HCT116 (cell line): ENCODE results near the gene KRTAP5-2. TPM values are rescaled to one million over a fixed set of nuclear protein-coding genes. Genes with fewer than 3 reads are reported as not detected.

Experiments used
- ATAC-seq: fragments of 200-7000 bp; cut with Tn5 transposase; 2 replicates; pipeline ENCODE4 v1.9.1; 2020; ENCODE audit warnings: mild to moderate bottlenecking, moderate library complexity
- BruUV-seq: library from RNA; stranded (reverse); fragments of 400-500 nt; replicated peaks from 2 replicates; lab custom pipeline; 2021; lab: Mats Ljungman, UMichigan
- CTCF ChIA-PET: fragments of 300-600 bp; sonication (Branson Sonifier 250); formaldehyde crosslinking; loops from one replicate; lab custom pipeline; 2021; ENCODE audit warnings: antibody characterized with exemption; lab: Charles Lee
- POLR2A ChIA-PET: fragments of 300-600, 350-600 bp; sonication (Branson Sonifier 250); formaldehyde crosslinking; loops from one replicate; lab custom pipeline; 2021; ENCODE audit warnings: antibody characterized with exemption; lab: Charles Lee
- RAD21 ChIA-PET, 2 experiments: fragments of 300-600 bp; sonication (Branson Sonifier 250); formaldehyde crosslinking; loops; one replicate each; lab custom pipeline; 2023; ENCODE audit warnings: low total read pairs in 2 of 2; ENCODE audit not compliant: uncharacterized antibody in 2 of 2, unreplicated experiment in 2 of 2, low non-redundant PET in 1 of 2; lab: Charles Lee
- DNase-seq: peaks from one replicate; pipeline ENCODE4 v3.0.0-alpha.2; 2010; ENCODE audit warnings: low read depth, low spot score
- H2AFZ ChIP-seq: fragments of 200-600 bp; shearing (Covaris generic), sonication (generic); 2 replicates; pipeline ENCODE4 v1.6.1; 2017; ENCODE audit warnings: low read depth, mixed run types, mixed read lengths, antibody characterized with exemption, low read length; ENCODE audit not compliant: poor library complexity, severe bottlenecking
- H3K27ac ChIP-seq: 2 replicates; pipeline ENCODE4 v1.5.1; 2012; ENCODE audit warnings: low read depth, low read length
- H3K27me3 ChIP-seq: fragments of 200-600 bp; sonication (generic); 2 replicates; pipeline ENCODE4 v1.6.1; 2016; ENCODE audit warnings: mixed run types, low read length, mixed read lengths; ENCODE audit not compliant: insufficient read depth
- H3K36me3 ChIP-seq, 2 experiments: fragments of 200-500 bp in 1 of 2; fragments of 200-600 bp in 1 of 2; sonication (Bioruptor generic) in 1 of 2; sonication (generic) in 1 of 2; 2 replicates each; pipeline versions ENCODE4 v1.5.1 to v1.6.1; 2014 to 2016; ENCODE audit warnings: low read length in 2 of 2, inconsistent platforms in 1 of 2, mixed read lengths in 1 of 2, mixed run types in 1 of 2; ENCODE audit not compliant: insufficient read depth in 2 of 2, control insufficient read depth in 1 of 2
- H3K4me1 ChIP-seq, 2 experiments: fragments of 200-600 bp in 1 of 2; sonication (generic) in 1 of 2; 2 replicates each; pipeline versions ENCODE4 v1.5.1 to v1.6.1; 2012 to 2017; ENCODE audit warnings: low read length in 2 of 2, inconsistent platforms in 1 of 2, mild to moderate bottlenecking in 1 of 2, mixed read lengths in 1 of 2, mixed run types in 1 of 2, moderate library complexity in 1 of 2; ENCODE audit not compliant: insufficient read depth in 2 of 2, control insufficient read depth in 1 of 2
- H3K4me2 ChIP-seq: fragments of 200-600 bp; sonication (generic); 2 replicates; pipeline ENCODE4 v1.6.1; 2017; ENCODE audit warnings: mixed run types, low read length, mixed read lengths
- H3K4me3 ChIP-seq, 2 experiments: fragments of 200-600 bp in 1 of 2; sonication (generic) in 1 of 2; replicated peaks in 1 of 2; 2 replicates each; pipeline ENCODE4 v1.5.1; 2011 to 2016; ENCODE audit warnings: low read length in 2 of 2, control low read depth in 1 of 2, low read depth in 1 of 2, mild to moderate bottlenecking in 1 of 2, mixed read lengths in 1 of 2, mixed run types in 1 of 2
- H3K79me2 ChIP-seq: fragments of 200-600 bp; sonication (generic); 2 replicates; pipeline ENCODE4 v1.6.1; 2017; ENCODE audit warnings: mild to moderate bottlenecking, mixed run types, low read length, moderate library complexity, mixed read lengths; ENCODE audit not compliant: insufficient read depth
- H3K9ac ChIP-seq: fragments of 200-600 bp; sonication (generic); 2 replicates; pipeline ENCODE4 v1.6.1; 2016; ENCODE audit warnings: low read length, mixed read lengths
- H3K9me2 ChIP-seq: fragments of 200-600 bp; sonication (generic), shearing (Covaris generic); 2 replicates; pipeline ENCODE4 v1.6.1; 2017; ENCODE audit warnings: mixed run types, mild to moderate bottlenecking, moderate library complexity; ENCODE audit not compliant: insufficient read depth
- H3K9me3 ChIP-seq, 2 experiments: fragments of 200-500 bp in 1 of 2; fragments of 200-600 bp in 1 of 2; sonication (Bioruptor generic) in 1 of 2; sonication (generic) in 1 of 2; 2 replicates each; pipeline ENCODE4 v1.6.1; 2014 to 2017; ENCODE audit warnings: low read length in 2 of 2, mixed read lengths in 2 of 2, inconsistent platforms in 1 of 2, low read depth in 1 of 2, mild to moderate bottlenecking in 1 of 2, mixed run types in 1 of 2, moderate library complexity in 1 of 2; ENCODE audit not compliant: control insufficient read depth in 1 of 2, insufficient read depth in 1 of 2
- H4K20me1 ChIP-seq: fragments of 200-600 bp; sonication (generic), shearing (Covaris generic); 2 replicates; pipeline ENCODE4 v1.6.1; 2017; ENCODE audit warnings: mixed run types, mild to moderate bottlenecking, moderate library complexity; ENCODE audit not compliant: insufficient read depth
- EGR1 ChIP-seq: IDR thresholded peaks from 2 replicates; pipeline ENCODE4 v1.6.1; 2012; ENCODE audit warnings: low read depth
- POLR2A ChIP-seq: IDR thresholded peaks from 2 replicates; pipeline ENCODE4 v1.7.0; 2011; ENCODE audit warnings: borderline replicate concordance; ENCODE audit not compliant: insufficient read depth, insufficient read length; ENCODE audit errors: extremely low read depth
- intact Hi-C: fragments of 100-400 bp; cut with micrococcal nuclease; formaldehyde crosslinking; loops from 2 replicates; pipeline ENCODE4 v1.10.0; 2022
- total RNA-seq: library from RNA; stranded (reverse); gene quantifications from one replicate; pipeline ENCODE4 v1.2.1, GENCODE V29; 2021; ENCODE audit not compliant: unreplicated experiment
- TF ChIP-seq, protein P1 (sequence below): IDR thresholded peaks from 2 replicates; pipeline ENCODE4 v1.6.1; 2012; ENCODE audit warnings: low read depth
- TF ChIP-seq, protein P2 (sequence below), 3 experiments: fragments of 200-600 bp in 1 of 3; sonication (generic) in 1 of 3; IDR thresholded peaks in 2 of 3; conservative IDR thresholded peaks in 1 of 3; 2 replicates each; pipeline ENCODE4 v1.5.1; 2012 to 2017; ENCODE audit warnings: low read depth in 2 of 3, low read length in 2 of 3, antibody characterized with exemption in 1 of 3, borderline replicate concordance in 1 of 3, control low read depth in 1 of 3, mild to moderate bottlenecking in 1 of 3, mixed read lengths in 1 of 3, mixed run types in 1 of 3, moderate library complexity in 1 of 3; ENCODE audit not compliant: insufficient read depth in 1 of 3

Gene KRTAP5-2
- total RNA-seq, 1 experiment from 2014 or later = not detected

DNA sequence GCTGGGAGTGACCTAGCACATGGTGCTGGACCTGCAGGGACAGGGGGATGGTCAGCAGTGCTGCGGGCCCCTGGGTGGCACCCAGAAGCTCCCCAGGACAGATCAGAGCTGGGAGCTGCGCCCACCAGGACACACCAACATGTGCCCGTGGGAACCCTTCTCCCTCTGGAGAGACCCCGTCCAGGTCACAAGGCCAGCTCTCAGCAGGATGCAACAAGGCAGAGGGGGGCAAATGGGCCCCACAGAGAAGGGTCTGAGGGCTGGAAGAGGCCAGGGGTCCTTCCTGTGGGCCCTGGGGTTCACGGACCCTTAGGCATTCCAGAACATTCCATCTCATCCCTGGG is 32.2 kb downstream of the KRTAP5-2 start:
- H3K36me3 ChIP-seq = no peaks in the 10 kb centered on the region; a peak in 1 of 4 replicates
- no peaks in the 10 kb centered on the region; the same call in 1 of the 2 replicates for H3K79me2 ChIP-seq
- peaks cover 2 to 4% of the 10 kb centered on the region in 2 experiments; a peak in 1 of 4 replicates for H3K4me1 ChIP-seq
- H2AFZ ChIP-seq = no peak overlapping the region
- RAD21 ChIA-PET = no interaction called here
- DNase-seq = no peak
- H3K27ac ChIP-seq = no peak overlapping the region
- CTCF ChIA-PET = interaction anchor here (1.7 kb wide), 1 partner anchor 19 kb away, joined by 7 read pairs; no protein-coding TSS in a partner anchor
- no peak overlapping the region for H3K9ac ChIP-seq
- H4K20me1 ChIP-seq = no peaks in the 10 kb centered on the region
- no peaks in the 10 kb centered on the region for H3K9me2 ChIP-seq
- intact Hi-C loops = no loop called here
- POLR2A ChIA-PET = no interaction called here
- no peak overlapping the region for H3K4me3 ChIP-seq
- TF ChIP-seq POLR2A (no peak), EGR1 (no peak)
- TF ChIP-seq, protein P1, sequence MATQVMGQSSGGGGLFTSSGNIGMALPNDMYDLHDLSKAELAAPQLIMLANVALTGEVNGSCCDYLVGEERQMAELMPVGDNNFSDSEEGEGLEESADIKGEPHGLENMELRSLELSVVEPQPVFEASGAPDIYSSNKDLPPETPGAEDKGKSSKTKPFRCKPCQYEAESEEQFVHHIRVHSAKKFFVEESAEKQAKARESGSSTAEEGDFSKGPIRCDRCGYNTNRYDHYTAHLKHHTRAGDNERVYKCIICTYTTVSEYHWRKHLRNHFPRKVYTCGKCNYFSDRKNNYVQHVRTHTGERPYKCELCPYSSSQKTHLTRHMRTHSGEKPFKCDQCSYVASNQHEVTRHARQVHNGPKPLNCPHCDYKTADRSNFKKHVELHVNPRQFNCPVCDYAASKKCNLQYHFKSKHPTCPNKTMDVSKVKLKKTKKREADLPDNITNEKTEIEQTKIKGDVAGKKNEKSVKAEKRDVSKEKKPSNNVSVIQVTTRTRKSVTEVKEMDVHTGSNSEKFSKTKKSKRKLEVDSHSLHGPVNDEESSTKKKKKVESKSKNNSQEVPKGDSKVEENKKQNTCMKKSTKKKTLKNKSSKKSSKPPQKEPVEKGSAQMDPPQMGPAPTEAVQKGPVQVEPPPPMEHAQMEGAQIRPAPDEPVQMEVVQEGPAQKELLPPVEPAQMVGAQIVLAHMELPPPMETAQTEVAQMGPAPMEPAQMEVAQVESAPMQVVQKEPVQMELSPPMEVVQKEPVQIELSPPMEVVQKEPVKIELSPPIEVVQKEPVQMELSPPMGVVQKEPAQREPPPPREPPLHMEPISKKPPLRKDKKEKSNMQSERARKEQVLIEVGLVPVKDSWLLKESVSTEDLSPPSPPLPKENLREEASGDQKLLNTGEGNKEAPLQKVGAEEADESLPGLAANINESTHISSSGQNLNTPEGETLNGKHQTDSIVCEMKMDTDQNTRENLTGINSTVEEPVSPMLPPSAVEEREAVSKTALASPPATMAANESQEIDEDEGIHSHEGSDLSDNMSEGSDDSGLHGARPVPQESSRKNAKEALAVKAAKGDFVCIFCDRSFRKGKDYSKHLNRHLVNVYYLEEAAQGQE = no peak
- TF ChIP-seq, protein P2, sequence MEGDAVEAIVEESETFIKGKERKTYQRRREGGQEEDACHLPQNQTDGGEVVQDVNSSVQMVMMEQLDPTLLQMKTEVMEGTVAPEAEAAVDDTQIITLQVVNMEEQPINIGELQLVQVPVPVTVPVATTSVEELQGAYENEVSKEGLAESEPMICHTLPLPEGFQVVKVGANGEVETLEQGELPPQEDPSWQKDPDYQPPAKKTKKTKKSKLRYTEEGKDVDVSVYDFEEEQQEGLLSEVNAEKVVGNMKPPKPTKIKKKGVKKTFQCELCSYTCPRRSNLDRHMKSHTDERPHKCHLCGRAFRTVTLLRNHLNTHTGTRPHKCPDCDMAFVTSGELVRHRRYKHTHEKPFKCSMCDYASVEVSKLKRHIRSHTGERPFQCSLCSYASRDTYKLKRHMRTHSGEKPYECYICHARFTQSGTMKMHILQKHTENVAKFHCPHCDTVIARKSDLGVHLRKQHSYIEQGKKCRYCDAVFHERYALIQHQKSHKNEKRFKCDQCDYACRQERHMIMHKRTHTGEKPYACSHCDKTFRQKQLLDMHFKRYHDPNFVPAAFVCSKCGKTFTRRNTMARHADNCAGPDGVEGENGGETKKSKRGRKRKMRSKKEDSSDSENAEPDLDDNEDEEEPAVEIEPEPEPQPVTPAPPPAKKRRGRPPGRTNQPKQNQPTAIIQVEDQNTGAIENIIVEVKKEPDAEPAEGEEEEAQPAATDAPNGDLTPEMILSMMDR (IDR thresholded peaks at IDR 0.05 in 2 of 3, conservative IDR thresholded peaks at IDR 0.05 in 1 of 3; ENCODE audit: borderline replicate concordance in 1 of 3, insufficient read depth in 1 of 3, low read depth in 2 of 3, low read length in 2 of 3) = no peak
- TF ChIP-seq, all 23 proteins: peak for 0
- ATAC-seq = no peak
- Histone ChIP-seq H3K27me3 (no peaks in the 10 kb centered on the region), H3K4me2 (no peak overlapping the region), H3K9me3 (no peaks in the 10 kb centered on the region)
- BruUV-seq = no TSS peak
